GM19023 (cell line): ENCODE measurements around the gene ARHGAP32.
"Not testable (repeated sequence)": the region's sequence is repeated elsewhere in the genome, so short reads cannot be mapped to it uniquely, and the experiment has no call there.

Experiments used
- ATAC-seq: cut with Tn5 transposase; IDR thresholded peaks from one replicate; pipeline ENCODE4 v1.9.1; 2021; ENCODE audit warnings: mild to moderate bottlenecking, moderate library complexity; ENCODE audit not compliant: unreplicated experiment

Gene ARHGAP32

DNA sequence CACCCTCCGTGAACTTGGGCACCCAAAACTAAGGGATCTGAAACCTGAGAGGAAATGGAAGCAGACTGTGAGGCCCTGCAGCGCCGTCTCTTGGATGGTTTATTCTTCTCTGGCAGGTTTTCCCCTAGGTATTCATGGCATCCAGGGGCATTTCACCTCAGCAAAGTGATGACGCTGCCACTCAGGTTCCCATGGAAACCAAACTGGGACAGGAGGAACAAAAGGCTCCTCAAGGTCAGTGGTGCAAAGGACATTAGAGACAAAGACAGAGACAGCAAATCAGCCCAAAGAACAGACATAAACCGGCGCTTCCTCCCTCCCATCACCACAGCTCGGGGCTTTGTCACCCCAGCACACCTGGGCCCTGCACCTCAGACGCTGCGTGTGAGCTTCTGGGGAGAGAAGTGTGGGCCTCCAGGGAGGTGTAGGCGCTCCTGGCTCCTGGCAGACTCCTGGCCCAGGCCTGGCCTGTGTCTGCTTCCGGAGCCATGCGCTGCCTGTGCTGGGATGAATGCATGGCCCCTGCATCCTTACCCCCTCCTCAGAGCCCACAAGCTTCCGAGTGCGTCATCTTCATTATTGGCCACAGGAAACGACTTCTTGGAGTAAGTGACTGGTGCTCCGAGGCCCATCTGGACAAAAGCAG, 255.4 kb downstream of the ARHGAP32 start:
- ATAC-seq = no peak

DNA sequence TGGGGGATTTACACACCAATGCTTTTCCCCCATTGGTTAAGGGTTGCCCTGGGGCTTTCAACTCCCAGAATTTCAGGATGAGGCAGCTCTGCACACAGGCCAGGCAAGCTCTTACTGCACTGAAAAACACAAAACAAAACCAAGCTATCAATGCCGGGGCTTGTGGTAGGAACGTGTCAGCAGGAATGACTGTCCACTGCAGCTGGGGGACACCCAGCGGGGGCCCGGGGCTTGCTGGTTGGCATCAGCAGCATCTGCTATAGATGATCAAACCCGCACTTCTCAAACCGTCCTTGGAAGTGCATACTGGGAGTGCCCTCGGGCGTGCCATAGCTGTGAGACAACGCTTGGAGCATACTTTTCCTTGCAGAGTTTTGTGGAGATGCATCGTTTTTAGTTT, 257.2 kb downstream of the ARHGAP32 start:
- no peak for ATAC-seq

DNA sequence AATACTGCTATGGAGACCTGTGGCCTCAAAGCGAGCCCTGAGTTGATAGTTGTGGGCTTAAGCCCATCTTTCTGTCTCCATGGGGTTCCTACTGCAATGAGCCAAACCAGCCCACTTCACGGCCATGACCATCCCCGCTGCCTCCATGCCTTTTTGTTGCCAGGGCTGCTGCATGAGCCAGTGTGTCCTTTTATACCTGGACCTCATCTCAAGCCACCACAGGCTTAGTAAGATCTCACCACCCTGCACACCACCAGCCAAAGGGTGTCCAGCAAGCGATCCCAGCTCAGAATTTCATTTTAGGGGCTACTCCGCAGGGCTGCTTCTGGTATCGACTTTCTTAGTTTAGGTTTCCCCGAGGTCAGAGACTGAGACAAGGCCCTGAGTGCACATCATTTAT, 257.8 kb downstream of the ARHGAP32 start:
- no peak for ATAC-seq

- no peak for ATAC-seq
These were observed 258.5 kb downstream of the ARHGAP32 start for GRCh38 chr11:128933481-128934178.

DNA sequence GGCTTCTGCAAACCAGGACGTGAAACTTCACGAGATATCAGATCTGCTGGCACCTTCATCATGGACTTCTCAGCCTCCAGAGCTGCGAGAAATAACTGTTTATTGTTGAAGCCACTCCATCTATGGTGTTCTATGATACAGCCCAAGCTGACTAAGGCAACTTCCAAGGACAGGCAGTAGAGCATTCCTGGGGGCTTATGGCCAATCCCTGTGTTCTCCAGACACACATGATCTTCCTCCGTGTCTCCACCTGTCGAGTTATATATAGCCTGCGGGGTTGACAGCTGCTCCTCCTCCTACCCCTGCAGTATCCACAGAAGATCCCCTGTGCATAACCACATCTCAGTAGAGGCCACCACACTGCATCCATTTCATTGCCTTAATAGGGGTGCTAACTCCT, 260.5 kb downstream of the ARHGAP32 start:
- ATAC-seq = no peak

- no peak for ATAC-seq
These were observed 261.1 kb downstream of the ARHGAP32 start for GRCh38 chr11:128931066-128931465.

- no peak for ATAC-seq
These were observed 262.1 kb downstream of the ARHGAP32 start for GRCh38 chr11:128929991-128930390.

DNA sequence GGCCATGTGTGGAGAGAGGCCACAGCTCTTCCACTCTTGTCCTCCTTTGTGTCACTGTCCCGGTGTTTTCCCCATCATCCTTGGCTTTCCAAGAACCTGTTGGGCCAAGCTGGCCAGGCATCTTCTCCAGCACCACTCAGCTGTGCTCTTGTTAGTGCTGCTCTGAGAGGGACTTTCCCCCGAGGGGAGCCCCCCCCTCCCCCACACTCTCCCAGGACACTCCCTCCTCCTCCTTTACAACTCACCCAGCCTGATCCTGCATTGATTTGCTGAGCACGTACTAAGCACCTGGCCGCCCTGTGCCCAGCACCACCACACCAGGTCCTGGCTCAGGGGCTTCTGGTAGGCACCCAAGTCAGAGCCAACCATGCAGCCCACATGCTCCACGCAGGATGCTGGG, 262.7 kb downstream of the ARHGAP32 start:
- ATAC-seq = no peak

DNA sequence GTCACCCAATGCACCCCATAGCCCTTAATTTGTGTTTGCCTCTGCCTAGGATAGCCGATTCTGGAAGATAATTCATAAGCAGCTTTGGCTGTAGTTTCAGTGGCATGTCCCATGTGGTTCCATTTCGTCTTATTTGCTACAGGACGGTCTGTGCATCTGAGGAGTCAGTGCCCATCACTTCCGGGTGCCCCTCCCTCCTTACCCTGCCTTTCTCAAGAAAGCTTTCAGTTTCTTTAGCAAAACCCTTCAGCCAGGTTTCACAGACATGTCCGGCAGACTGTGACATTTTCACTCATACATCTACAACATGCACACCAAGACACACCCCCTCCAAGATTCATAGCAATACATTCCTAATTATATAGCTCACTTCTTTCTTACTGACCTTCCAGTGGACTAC, 263.7 kb downstream of the ARHGAP32 start:
- ATAC-seq = peak; percentile 93

DNA sequence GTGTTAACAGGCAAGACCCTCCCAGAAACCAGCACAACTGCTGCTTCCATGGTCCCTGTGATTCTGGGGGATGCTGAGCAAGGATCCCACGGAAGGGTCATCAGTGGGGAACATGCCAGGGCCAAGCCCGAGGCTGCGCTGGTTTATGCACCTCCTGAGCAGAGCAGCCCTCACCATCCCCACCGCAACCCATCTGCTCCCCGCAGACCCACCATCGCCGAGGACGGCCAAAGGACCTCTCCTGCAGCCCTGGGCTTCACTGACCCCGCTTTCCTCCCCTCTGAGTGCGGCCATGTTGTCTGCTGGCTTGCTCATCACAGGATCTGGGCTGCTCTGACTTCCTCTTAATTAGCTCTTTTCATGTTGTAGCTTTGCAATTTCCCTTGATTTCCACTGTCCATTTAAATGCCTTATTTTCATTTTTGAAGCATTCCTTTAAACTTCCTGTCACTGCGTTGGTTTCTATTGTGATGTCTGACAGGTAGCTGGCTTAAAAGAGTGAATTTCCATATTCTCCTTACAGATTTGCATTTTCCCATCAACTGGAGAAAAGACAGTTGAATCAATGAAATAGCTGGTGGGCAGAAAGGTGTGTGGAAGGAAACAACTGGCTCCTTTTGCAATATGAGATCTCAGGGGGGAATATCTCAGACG, 264.3 kb downstream of the ARHGAP32 start:
- ATAC-seq = no peak

- no peak for ATAC-seq
These were observed 265.0 kb downstream of the ARHGAP32 start for GRCh38 chr11:128927108-128927461.

DNA sequence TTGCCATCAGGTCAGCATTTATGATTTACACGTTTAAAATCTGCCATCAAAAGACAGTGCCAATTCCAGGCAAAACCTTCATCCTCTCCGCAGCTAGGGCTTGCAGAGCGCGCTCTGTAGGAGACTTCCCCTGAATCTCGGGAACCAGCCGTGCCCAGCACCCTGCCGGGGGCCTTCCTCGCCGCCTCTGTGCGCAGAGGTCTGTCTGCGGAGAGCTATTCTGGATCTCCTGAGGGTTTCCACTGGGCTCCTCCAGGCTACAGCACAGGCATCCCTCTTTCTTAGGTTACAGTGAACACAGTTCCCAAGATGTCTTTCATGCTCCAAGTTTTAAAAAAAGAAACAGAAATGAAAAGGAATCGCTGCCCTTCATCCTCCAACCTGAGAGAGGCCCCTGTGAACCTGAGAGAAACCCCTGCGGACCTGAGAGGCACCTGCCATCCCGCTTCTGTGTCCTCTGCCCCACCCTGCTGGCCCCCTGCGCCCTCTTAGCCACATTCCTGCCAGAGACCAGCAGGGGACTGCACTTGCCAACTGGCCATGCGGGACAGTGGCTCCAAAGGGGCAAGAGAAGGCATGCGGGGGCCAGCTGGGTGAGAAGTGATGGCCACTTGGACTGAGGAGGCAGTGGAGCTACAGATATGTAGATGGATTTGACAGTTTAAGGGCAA, 265.6 kb downstream of the ARHGAP32 start:
- ATAC-seq = no peak

GRCh38 chr11:128926000-128926399, 266.1 kb downstream of the ARHGAP32 start:
- no peak for ATAC-seq

DNA sequence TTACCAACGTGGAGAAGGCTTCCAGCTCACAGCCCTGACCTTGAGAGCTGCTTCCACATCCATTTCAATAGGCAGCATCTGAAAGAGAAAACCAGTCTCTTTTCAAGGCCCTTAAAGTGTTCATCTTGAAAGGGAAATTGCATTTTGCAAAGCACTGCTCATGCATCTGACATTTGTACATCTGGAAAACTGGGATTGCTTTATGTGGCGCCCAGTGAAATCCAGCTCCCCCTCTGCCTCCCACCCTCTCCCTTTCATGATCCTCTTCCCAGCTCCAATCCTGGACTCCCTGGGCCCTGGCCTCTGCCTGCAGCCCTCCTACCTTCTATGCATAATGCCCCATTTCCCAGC, 266.9 kb downstream of the ARHGAP32 start:
- no peak for ATAC-seq

- no peak for ATAC-seq
These were observed 267.4 kb downstream of the ARHGAP32 start for GRCh38 chr11:128924510-128925249.

- no peak for ATAC-seq
These were observed 268.0 kb downstream of the ARHGAP32 start for GRCh38 chr11:128924104-128924503.

DNA sequence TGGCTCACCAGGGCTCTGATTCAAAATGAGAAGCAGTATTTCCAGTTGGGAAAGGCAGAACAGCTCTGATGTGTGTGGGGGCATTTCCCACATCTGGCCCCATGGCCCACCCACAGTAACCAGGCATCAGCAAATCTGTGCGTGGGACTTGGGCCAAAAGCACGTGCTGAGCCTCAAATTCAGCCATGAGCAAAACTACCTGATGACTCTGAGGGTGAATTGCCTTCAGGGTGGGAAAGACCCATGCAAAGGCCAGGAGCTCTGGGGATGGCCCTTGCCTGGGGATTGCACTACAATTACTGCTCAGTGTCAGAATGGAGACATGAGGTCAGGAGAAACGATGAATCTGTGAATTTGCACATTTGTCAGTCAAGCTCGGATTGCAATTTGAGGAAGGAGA, 270.3 kb downstream of the ARHGAP32 start:
- no peak for ATAC-seq

- no peak for ATAC-seq
These were observed 271.5 kb downstream of the ARHGAP32 start for GRCh38 chr11:128920666-128921065.

- ATAC-seq = not testable (repeated sequence)
These were observed 272.5 kb downstream of the ARHGAP32 start for GRCh38 chr11:128919635-128920034.

GRCh38 chr11:128919216-128919615, 272.9 kb downstream of the ARHGAP32 start:
- ATAC-seq = no peak

DNA sequence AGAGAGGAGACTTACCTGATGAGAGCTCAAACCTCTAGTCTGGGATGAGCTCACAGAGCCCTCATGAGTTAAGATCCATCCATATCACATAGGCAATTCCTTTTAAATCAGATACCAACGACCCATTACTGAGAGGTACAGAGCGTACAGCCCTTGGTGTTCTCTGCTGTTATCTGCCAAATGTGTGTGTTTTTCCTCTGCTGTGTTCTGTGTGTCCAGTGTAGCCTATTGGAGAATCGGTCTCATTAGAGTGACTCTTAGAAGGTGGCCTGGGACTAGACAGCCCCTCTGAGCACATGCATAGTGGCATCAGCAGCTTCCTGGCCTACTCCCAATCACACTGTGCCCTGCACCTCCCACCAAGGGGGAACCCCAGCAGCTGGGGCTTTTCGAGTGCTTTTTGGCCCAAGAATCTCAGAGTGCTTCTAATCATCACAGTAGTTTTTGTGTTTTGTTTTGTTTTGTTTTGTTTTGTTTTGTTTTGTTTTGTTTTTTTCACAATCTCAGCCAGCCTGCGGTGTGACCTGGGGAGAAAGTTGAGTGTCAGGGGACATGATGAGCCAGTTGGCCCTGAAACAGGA, 274.9 kb downstream of the ARHGAP32 start:
- no peak for ATAC-seq
